Measurements from ENCODE around the gene TIMM13.

DNA sequence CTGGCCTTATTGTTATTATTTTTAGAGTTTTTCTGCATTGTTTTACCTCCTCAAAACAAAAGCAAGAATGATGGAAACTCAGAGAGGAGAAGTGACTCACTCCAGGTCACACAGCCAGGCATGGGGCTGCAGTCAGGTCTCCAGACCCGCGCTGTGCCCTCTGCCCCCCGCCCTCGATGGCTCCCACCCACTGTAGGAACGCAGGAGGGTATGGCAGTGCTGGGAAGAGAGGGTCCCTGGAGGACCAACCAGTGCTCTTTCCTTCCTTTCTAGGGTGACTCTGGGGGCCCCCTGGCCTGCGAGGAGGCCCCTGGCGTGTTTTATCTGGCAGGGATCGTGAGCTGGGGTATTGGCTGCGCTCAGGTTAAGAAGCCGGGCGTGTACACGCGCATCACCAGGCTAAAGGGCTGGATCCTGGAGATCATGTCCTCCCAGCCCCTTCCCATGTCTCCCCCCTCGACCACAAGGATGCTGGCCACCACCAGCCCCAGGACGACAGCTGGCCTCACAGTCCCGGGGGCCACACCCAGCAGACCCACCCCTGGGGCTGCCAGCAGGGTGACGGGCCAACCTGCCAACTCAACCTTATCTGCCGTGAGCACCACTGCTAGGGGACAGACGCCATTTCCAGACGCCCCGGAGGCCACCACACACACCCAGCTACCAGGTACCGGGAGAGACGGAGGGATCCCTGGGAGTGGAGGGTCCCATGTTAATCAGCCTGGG lies 5.6 kb downstream of the TIMM13 start:
- TF ChIP-seq POLR2A (IDR thresholded peaks at IDR 0.05; ENCODE audit: low read depth, low read length), result no peak
- no peak for TF ChIP-seq TAF1 (IDR thresholded peaks at IDR 0.05; ENCODE audit: borderline replicate concordance, low read depth, low read length)

Data from GM12892 (cell line).